H1 (cell line): ENCODE results near the gene TMEM45B. TPM values are rescaled to one million over a fixed set of nuclear protein-coding genes. Genes with fewer than 3 reads are reported as not detected.

Experiments
- RFX5 ChIP-seq: IDR thresholded peaks from 2 replicates; pipeline ENCODE4 v1.6.1; 2011; ENCODE audit warnings: low read depth, low read length, improper control_type of control experiment, borderline replicate concordance
- polyA plus RNA-seq, 7 experiments: library from polyadenylated mRNA; depleted of rRNA in 3 of 7; stranded (reverse) in 5 of 7; unstranded in 2 of 7; fragments of >200 nt in 5 of 7; fragments of 200-250 nt in 2 of 7; gene quantifications; 1 replicate in 5 of 7; 2 replicates in 1 of 7; 4 replicates in 1 of 7; pipeline versions ENCODE4 v1.2.1 to v1.2.3, GENCODE V29; 2011 to 2013; ENCODE audit warnings: missing spikeins in 2 of 7, mixed read lengths in 2 of 7
- total RNA-seq: library from RNA; stranded (reverse); fragmentation: NEBNext Ultra II Directional; extraction: Animal tissue kit (Norgen Biotek cat#: 25700); gene quantifications from 2 replicates; pipeline ENCODE4 v1.2.1, GENCODE V29; 2021

TMEM45B gene
- total and polyA plus RNA-seq, 2 of the 8 experiments (the other 6 are each of a cell fraction or from before 2014, with no cell fraction given) = 0.23 TPM; not detected in 1

- TF ChIP-seq RFX5 = no peak
These were observed 28.0 kb upstream of the TMEM45B start (continued) for GRCh38 chr11:129787532-129788155.
